GM19438 (cell line): ENCODE measurements around the gene USP30.

Experiments
- ATAC-seq: cut with Tn5 transposase; IDR thresholded peaks from one replicate; pipeline ENCODE4 v1.9.1; 2021; ENCODE audit warnings: low read depth; ENCODE audit not compliant: unreplicated experiment

The USP30 gene

DNA sequence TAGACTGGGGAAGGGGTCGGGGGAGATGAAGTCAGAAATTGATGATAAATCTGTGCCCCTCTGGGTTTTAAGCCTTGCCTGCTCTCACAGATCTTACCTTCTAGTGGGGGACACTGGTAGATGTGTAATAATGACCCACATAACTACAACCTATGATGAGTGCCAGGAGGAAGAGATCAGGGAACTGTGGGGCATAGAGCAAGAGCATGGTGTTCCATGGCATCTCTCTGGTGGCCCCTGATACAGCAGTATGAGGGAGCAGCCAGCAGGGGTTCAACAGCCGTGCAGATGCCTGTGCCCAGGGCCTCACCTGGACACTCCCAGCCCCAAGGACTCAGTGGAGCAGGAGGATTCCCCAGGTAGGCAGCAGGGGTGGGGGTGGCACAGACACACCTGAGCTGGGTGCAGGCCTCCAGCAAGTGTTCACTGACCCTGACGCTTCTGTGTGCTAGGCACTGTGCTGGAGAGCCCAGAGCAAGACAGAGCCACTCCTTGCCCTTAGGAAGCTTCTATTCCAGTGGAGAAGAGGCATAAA, 69.0 kb downstream of the USP30 start:
- no peak for ATAC-seq

DNA sequence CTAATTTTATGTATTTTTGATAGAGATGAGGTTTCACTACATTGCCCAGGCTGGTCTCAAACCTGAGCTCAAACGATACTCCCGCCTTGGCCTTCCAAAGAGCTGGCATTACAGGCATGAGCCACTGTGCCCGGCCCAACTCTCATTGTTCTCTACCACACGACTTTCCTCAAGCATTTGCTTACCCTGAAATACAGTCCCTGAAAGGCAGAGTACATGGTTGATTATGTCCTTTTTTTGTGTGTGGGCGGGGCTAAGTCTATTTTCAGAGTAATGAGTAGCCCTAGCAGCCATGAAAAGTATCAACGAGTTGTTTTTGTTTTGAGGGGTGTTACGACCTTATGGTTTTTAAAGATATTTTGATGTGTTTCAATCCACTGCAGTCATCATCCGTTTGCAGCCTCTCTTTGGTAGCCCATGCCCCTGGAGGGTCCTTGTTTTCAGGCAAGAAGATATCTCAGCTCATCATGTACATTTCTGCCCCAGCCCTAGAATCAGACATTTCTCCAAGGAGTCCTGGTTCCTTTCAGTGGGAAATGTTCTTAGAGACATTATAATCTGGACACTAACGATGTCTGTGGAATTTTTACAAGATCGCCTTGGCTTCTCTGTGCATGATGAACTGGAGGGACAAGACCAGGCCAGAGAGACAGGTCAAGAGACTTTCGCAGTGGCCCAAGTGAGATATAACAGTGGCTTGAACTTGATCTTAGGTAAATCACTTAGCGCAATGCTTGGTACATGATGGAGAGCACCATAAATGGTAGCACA, 72.7 kb downstream of the USP30 start:
- ATAC-seq: no peak

DNA sequence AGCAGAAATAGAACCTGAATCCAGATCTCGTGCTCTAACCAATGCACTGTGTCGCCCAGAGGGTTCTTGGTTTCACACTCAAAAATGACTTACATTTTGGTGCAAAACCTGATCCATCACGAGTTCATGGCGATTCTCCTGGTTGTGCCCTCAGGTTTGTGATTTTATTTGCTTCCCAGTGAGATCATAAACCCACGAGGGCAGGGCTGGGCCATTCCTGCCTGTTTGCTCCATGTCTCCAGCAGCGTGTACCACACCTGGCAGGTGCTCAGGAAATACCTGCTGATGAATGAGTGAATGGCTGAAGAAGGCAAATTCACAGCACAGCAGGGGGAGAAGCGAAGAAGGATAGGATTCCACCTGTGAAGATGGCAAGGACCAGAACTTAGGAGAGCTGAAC, 73.4 kb downstream of the USP30 start:
- ATAC-seq: no peak

DNA sequence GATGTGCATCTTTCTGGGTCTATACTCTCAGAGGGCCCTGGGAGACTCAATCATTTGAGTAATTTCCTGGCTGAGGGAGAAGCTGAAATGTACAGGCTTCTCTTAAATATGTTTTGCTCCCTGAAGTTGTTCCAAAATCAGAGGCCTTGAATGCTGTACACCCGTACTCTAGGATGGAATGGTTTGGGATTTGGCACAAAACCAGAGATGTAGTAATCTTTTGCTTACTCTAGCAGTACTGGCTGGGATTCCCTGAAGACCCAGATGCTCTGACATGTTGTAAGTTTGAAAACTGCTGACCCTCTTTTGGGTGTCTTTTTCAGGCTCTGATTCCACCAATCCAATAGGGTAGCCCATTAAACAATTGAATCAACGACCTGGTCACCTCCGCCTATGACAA, 74.4 kb downstream of the USP30 start:
- ATAC-seq: no peak

DNA sequence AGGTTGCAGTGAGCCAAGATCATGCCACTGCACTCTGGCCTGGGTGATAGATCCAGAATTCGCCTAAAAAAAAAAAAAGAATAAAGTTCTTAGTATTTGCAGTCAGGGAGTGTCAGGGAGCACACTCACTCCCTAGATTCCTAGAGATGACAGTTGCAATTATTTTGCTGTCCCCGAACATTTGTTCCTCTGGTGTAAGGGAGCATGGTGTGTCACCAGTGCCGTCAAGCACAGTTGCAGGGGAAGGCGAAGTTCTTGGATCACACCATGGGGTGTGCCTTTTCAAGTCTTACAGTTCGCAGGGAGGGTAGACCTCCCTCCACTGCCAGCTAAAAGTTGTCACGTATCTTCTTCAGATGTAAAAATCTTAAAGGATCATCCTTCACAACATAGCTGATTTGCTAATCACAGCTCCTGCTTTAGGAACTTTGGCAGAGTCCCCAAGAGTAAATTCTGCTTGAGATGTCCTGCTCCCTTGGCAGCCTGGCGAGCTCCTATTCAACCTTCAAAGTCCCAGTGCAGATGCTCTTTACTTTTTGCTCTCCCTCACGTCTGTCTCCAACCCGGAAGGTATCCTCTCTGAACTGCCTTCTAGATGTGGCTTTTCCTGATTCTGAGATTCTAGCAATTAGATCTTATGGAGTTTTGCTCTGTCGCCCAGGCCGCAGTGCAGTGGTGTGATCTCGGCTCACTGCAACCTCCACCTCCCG, 75.3 kb downstream of the USP30 start:
- no peak for ATAC-seq

DNA sequence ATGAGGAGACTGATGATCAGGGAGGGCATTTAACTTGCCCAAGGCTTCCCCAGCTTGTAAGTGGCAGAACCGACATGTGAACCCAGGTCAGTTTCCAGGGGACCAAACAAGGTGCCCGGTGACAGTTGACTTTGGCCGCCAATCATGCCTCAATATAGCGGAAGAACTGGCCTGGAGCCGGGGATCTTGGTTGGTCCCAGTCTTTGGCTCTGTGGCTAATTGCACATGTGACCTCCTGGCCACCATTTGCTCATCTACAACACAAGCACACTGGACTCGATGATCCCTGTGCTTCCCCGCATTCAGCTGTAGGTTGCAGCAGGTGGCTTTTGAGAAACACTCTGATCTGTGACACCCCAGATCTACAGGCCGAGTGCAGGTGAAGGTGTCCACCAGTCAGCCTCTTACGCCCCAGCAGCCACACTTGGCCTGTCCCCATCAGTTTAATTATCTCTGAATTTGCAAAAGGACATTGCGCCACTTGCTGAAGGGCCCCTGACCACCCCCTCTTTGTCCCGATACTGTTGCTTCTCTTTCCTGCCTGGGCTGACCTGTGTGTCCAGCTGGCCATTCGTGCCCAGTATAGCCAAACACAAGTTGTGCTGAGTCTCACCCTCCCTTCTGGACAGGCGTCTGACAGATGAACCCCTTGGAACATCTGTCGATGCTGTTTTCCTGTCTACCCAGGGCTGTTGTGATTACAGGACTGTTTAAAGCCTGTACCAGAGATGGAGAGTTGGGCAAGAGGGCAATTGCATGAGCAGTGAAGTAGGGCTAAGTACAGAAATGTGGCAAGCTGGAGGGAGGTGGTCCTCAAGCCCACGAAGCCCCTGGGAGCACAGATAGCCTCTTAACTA, 78.1 kb downstream of the USP30 start:
- ATAC-seq: no peak

DNA sequence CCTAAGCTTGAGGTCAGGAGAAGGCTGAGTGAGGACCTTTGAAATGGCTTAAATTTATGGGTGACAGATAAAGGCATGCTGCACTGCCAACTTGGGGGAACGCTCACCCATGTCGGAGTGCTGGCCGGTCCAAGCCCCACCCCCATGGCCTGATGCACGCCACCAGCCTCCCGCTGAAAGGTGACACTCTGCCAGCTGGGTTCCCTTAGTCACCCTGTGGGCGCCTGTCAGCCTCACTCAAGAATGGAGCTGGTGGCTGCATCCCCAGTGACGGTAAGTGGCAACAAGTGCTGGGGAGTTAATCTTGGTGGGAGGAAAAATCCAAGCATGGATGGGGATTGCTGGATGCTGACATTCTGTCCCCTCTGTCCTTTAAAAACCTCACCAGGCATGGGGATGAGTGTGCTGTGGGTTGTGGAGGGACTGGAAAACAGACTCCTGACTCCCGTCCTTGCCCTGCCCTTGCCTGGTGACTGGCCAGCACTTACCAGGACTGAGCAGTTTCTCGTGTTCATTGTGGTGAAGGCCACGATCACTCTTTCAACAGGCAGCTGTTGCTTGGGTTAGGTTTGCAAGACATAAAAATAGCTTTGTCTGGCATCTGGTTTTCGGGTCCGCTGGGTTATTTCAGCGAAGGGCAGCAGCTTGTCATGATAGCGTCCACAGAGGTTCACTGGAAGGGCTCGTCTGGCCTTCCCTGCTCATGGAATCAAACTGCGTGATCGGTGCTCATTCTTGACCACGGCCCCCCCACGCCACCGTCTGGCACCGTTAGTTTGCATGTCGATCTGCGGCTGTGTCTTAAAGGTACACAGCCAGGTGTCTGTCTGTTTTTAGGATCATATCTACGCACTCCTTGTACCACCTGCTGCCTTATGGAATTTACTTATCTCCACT, 79.0 kb downstream of the USP30 start:
- ATAC-seq: no peak

DNA sequence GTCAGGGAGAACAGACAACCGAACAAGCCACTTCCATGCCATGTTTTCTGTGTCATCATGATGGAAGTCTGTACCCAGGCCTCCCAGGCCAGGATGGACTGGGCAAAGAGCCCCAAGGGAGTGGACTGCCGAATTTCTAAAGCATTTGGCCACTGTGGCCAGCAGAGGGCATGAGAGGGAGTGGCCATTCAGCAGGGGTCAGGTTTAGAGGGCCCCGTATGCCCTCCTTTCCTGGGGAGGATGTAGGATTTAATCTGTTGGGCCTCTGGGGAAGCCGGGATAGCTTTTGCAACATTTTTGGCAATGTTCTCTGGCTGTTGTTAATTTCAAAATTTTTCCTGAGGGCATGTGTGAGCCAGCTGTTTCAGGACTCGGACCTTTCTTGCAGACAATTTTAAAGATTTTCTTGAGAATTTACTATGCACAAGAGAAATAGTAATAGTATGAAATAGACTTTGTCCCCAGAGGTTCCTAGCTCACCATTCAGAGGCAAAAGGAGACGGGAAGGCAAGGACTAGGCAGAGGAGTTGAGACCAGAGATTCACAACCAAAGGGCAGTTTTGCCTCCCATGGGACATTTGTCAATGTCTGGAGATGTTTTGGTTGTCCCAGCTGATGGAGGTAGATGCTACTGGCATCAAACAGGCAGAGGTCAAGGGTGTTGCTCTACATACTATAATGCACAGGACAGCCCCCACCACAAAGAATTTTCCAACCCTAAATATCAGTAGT, 82.0 kb downstream of the USP30 start:
- no peak for ATAC-seq

DNA sequence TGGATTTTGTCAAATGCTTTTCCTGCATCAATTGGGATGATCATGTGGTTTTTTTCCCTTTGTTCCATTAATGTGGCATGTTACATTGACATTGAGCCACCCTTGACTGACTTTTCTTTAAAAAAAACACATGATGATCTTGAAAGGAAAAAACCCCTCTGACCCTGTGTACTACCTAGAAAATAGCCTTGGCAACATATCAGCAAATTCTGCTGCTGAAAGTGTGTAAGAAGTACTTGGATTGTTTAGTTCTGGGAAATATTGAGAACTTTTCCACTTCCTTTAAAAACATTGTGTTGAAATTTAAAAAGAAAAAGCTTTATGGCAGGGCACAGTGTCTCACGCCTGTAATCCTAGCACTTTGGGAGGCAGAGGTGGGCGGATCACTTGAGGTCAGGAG, 84.7 kb downstream of the USP30 start:
- no peak for ATAC-seq
